Measurements from ENCODE around the gene DSG2.
"Not testable (repeated sequence)": the region's sequence is repeated elsewhere in the genome, so short reads cannot be mapped to it uniquely, and the experiment has no call there.

Gene DSG2

GRCh38 chr18:31497836-31498573 lies at the start of gene DSG2:
Gene DSG2, plus strand, starts transcription at chr18:31498177. Its CDS starts 75 bp downstream, at chr18:31498252.
- no peak for FAIRE-seq

GRCh38 chr18:31450409-31450808 lies 47.6 kb upstream of the DSG2 start:
- FAIRE-seq, result no peak

GRCh38 chr18:31451625-31452024 lies 46.4 kb upstream of the DSG2 start:
- no peak for FAIRE-seq

- FAIRE-seq, result no peak
Observed at GRCh38 chr18:31454066-31454708, 43.8 kb upstream of the DSG2 start.

- no peak for FAIRE-seq
Observed at GRCh38 chr18:31469629-31470028, 28.3 kb upstream of the DSG2 start.

- FAIRE-seq, result no peak
Observed at GRCh38 chr18:31478688-31479087, 19.3 kb upstream of the DSG2 start.

GRCh38 chr18:31482051-31482450 lies 15.9 kb upstream of the DSG2 start:
- FAIRE-seq, result no peak

GRCh38 chr18:31483396-31483795 lies 14.6 kb upstream of the DSG2 start:
- no peak for FAIRE-seq

GRCh38 chr18:31484461-31484860 lies 13.5 kb upstream of the DSG2 start:
- no peak for FAIRE-seq

- no peak for FAIRE-seq
Observed at GRCh38 chr18:31486165-31486564, 11.8 kb upstream of the DSG2 start.

GRCh38 chr18:31487246-31488015 lies 10.5 kb upstream of the DSG2 start:
- FAIRE-seq, result no peak

GRCh38 chr18:31489311-31489710 lies 8.7 kb upstream of the DSG2 start:
- no peak for FAIRE-seq

- no peak for FAIRE-seq
Observed at GRCh38 chr18:31490387-31490786, 7.6 kb upstream of the DSG2 start.

GRCh38 chr18:31490833-31491232 lies 7.1 kb upstream of the DSG2 start:
- FAIRE-seq, result no peak

- no peak for FAIRE-seq
Observed at GRCh38 chr18:31491586-31491985, 6.4 kb upstream of the DSG2 start.

GRCh38 chr18:31492671-31493070 lies 5.3 kb upstream of the DSG2 start:
- no peak for FAIRE-seq

- no peak for FAIRE-seq
Observed at GRCh38 chr18:31493171-31493570, 4.8 kb upstream of the DSG2 start.

GRCh38 chr18:31493941-31494340 lies 4.0 kb upstream of the DSG2 start:
- FAIRE-seq, result no peak

GRCh38 chr18:31494705-31495244 lies 3.2 kb upstream of the DSG2 start:
- not testable (repeated sequence) for FAIRE-seq

GRCh38 chr18:31497404-31497835 lies 557 bp upstream of the DSG2 start:
- FAIRE-seq, result no peak

- no peak for FAIRE-seq
Observed at GRCh38 chr18:31498574-31499524, 872 bp downstream of the DSG2 start.

GRCh38 chr18:31500051-31500688 lies 2.2 kb downstream of the DSG2 start:
- FAIRE-seq, result no peak
